Stomach (tissue), 4 donors: ENCODE data around the gene ESPN.

ENCODE experiments used
- EP300 ChIP-seq: sonication (generic); formaldehyde crosslinking; IDR thresholded peaks from one replicate; pipeline ENCODE4 v1.6.1; 2017; ENCODE audit warnings: antibody characterized with exemption
- POLR2A ChIP-seq, 4 donors: fragments of 450-650 bp; IDR thresholded peaks; one replicate each; pipeline ENCODE4 v1.6.1; 2016; ENCODE audit warnings: antibody characterized with exemption in 4 of 4, control low read depth in 2 of 4, mild to moderate bottlenecking in 1 of 4, moderate library complexity in 1 of 4
- TF ChIP-seq, protein P1 (sequence below), 7 experiments: fragments of 450-650 bp in 4 of 7; fragments of 200-600 bp in 3 of 7; sonication (generic) in 3 of 7; IDR thresholded peaks; one replicate each; pipeline ENCODE4 v1.5.1; 2016 to 2019; ENCODE audit warnings: antibody characterized with exemption in 7 of 7, control low read depth in 2 of 7, mild to moderate bottlenecking in 1 of 7

DNA sequence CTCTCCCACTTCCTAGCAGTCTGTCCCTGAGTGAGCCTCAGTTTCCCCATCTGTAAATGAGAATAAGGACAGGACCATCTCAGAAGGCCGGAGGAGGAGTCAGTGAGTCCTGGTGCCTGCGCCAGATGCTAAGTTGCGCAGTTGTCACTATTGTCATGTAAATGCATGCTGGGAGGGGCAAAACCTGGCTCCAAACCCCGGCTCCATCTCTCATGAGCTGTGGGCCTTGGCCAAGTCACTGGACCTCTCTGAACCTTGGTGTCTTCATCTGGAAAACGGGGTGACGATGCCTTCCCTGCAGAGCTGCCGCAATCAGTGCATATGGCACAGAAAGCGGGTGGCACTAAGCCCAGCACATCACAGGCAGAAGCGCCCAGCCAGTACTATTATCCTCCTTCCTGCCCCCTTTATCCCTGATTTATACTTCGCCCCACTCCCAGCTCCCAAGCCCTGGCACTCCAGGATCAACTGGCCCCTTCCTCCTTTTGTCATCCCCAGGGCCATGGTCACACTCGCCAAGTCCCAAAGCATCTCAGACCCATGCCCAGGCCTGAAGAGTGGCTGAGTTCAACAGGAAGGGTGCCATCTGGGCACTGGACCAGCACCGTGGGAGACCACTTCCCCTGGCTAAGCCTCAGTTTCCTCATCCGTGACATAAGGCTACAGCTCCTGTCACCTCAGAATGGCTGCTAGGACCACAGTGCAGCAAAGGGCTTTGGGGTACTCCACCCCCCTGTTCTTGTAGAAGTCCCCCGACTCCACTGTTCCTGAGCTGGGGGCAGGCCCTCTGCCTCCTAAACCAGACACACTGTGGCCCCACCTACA lies 71.2 kb downstream of the ESPN start:
- TF ChIP-seq, protein P1, sequence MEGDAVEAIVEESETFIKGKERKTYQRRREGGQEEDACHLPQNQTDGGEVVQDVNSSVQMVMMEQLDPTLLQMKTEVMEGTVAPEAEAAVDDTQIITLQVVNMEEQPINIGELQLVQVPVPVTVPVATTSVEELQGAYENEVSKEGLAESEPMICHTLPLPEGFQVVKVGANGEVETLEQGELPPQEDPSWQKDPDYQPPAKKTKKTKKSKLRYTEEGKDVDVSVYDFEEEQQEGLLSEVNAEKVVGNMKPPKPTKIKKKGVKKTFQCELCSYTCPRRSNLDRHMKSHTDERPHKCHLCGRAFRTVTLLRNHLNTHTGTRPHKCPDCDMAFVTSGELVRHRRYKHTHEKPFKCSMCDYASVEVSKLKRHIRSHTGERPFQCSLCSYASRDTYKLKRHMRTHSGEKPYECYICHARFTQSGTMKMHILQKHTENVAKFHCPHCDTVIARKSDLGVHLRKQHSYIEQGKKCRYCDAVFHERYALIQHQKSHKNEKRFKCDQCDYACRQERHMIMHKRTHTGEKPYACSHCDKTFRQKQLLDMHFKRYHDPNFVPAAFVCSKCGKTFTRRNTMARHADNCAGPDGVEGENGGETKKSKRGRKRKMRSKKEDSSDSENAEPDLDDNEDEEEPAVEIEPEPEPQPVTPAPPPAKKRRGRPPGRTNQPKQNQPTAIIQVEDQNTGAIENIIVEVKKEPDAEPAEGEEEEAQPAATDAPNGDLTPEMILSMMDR (IDR thresholded peaks at IDR 0.05) = no peak
- TF ChIP-seq POLR2A (IDR thresholded peaks at IDR 0.05) (no peak), EP300 (no peak)
